ENCODE results near the gene PDCD11.
"Not testable (repeated sequence)": the region's sequence is repeated elsewhere in the genome, so short reads cannot be mapped to it uniquely, and the experiment has no call there.

PDCD11 gene

GRCh38 chr10:103416436-103417147 lies 20.2 kb downstream of the PDCD11 start:
- DNase-seq: no peak

GRCh38 chr10:103417148-103417469 lies 20.7 kb downstream of the PDCD11 start:
- not testable (repeated sequence) for DNase-seq

GRCh38 chr10:103417601-103418000 lies 21.2 kb downstream of the PDCD11 start:
- no peak for DNase-seq

GRCh38 chr10:103419101-103419500 lies 22.7 kb downstream of the PDCD11 start:
- DNase-seq: no peak

- no peak for DNase-seq
These were observed 27.3 kb downstream of the PDCD11 start for GRCh38 chr10:103423748-103424147.

- no peak for DNase-seq
These were observed 31.4 kb downstream of the PDCD11 start for GRCh38 chr10:103427866-103428265.

GRCh38 chr10:103428989-103429643 lies 32.7 kb downstream of the PDCD11 start:
- DNase-seq: no peak

GRCh38 chr10:103429647-103430046 lies 33.2 kb downstream of the PDCD11 start:
- no peak for DNase-seq

- DNase-seq: no peak
These were observed 35.5 kb downstream of the PDCD11 start for GRCh38 chr10:103431902-103432301.

- DNase-seq: no peak
These were observed 37.4 kb downstream of the PDCD11 start for GRCh38 chr10:103433858-103434257.

GRCh38 chr10:103439776-103440175 lies 43.4 kb downstream of the PDCD11 start:
- DNase-seq: no peak

- no peak for DNase-seq
These were observed 44.0 kb downstream of the PDCD11 start for GRCh38 chr10:103440416-103440815.

- no peak for DNase-seq
These were observed 44.8 kb downstream of the PDCD11 start for GRCh38 chr10:103441206-103441605.

GRCh38 chr10:103441611-103442010 lies 45.2 kb downstream of the PDCD11 start:
- no peak for DNase-seq

GRCh38 chr10:103442031-103442461 lies 45.6 kb downstream of the PDCD11 start:
- DNase-seq: no peak

GRCh38 chr10:103443475-103444185 lies 47.2 kb downstream of the PDCD11 start:
- no peak for DNase-seq

GRCh38 chr10:103444478-103444877 lies 48.1 kb downstream of the PDCD11 start:
- no peak for DNase-seq

- DNase-seq: no peak
These were observed 48.9 kb downstream of the PDCD11 start for GRCh38 chr10:103445366-103445765.

- DNase-seq: no peak
These were observed 49.5 kb downstream of the PDCD11 start for GRCh38 chr10:103445767-103446567.

GRCh38 chr10:103447187-103447586 lies 50.8 kb downstream of the PDCD11 start:
- no peak for DNase-seq

- no peak for DNase-seq
These were observed 52.3 kb downstream of the PDCD11 start for GRCh38 chr10:103448746-103449145.

- DNase-seq: no peak
These were observed 53.0 kb downstream of the PDCD11 start for GRCh38 chr10:103449208-103450144.
